ENCODE data around the gene MYMK. TPM values are rescaled to one million over a fixed set of nuclear protein-coding genes. Genes with fewer than 3 reads are reported as not detected.
A peak's percentile ranks its signal among the peaks of the same experiment; 100 is the strongest.

Gene MYMK
- total and polyA plus RNA-seq, 7 donors: not detected

DNA sequence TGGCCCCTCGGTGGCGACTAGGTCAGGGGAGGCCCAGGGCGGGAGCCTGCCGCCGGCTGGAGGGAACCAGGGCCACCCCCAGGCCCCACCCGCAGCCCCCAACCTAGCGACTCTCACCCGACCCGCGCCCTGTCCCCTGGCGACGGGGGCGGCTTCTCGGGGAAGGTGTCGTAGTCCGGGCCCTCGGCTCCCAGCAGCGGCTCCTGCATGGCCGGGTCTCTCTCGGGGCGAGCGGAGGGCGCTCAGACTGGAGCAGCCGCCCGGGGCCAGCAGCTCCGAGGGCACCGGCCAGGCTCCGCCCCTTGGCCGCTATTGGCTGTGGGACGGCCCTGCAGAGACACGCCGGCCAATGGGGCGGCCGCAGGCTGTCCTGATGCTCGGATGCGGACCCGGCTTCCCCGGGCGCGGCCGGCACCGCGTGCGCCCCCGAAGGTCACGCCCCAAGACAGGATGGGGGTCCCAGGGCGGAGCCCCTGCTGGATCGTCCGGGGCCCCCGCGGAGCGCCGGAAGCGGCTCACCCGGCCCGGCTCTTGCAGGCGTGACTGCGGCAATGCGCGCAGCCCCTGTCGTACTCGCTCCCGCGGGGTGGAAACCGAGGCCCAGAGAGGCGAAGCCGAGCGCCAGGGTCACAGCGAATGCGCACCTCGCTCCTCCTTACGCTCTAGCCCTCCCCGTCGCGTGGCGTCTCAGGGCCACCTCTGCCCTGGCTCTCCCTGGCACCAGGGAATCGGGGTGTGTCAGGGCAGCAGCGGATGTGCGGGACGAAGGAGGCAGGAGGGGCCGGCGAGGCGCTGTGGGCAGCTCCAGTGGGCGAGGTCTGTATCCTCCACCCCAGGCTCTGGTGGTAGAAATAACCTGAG, 45.7 kb downstream of the MYMK start, which contains the start of gene SLC2A6:
Gene SLC2A6 (minus strand): TSS at position 249 of the 861 bp plus-strand sequence. CDS start 40 bp downstream, at position 209.
- intact Hi-C loops (cut with DNase I): loop anchor here (2.0 to 5.0 kb wide), 2 partner anchors 18 to 62 kb away; partner anchors contain the start of gene REXO4
- peak within 1 kb of the TSS; percentile 26 to 64 (median 50) for H3K4me3 ChIP-seq
- H3K4me1 ChIP-seq: peaks cover 0 to 22% (median 17%) of the 10 kb centered on the region in 4 donors
- 1% methylated on average over 84 of the region's 84 CpGs for WGBS, 2 donors
- H3K27me3 ChIP-seq: no peaks in the 10 kb centered on the region
- DNase-seq: peak; percentile 92
- no peaks in the 10 kb centered on the region for H3K9me3 ChIP-seq
- no peaks in the 10 kb centered on the region for H3K36me3 ChIP-seq
- H3K27ac ChIP-seq: peak within 1 kb of the TSS; percentile 44 to 71 (median 52)
- TF ChIP-seq, protein P1, sequence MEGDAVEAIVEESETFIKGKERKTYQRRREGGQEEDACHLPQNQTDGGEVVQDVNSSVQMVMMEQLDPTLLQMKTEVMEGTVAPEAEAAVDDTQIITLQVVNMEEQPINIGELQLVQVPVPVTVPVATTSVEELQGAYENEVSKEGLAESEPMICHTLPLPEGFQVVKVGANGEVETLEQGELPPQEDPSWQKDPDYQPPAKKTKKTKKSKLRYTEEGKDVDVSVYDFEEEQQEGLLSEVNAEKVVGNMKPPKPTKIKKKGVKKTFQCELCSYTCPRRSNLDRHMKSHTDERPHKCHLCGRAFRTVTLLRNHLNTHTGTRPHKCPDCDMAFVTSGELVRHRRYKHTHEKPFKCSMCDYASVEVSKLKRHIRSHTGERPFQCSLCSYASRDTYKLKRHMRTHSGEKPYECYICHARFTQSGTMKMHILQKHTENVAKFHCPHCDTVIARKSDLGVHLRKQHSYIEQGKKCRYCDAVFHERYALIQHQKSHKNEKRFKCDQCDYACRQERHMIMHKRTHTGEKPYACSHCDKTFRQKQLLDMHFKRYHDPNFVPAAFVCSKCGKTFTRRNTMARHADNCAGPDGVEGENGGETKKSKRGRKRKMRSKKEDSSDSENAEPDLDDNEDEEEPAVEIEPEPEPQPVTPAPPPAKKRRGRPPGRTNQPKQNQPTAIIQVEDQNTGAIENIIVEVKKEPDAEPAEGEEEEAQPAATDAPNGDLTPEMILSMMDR (IDR thresholded peaks at IDR 0.05): no peak
- peak in 3 of 4 donors; percentile 24 to 42 (median 40) for TF ChIP-seq POLR2AphosphoS5 (IDR thresholded peaks at IDR 0.05)

GRCh38 chr9:133477992-133478850, 46.5 kb downstream of the MYMK start:
- no peak for TF ChIP-seq POLR2A (IDR thresholded peaks at IDR 0.05)
- no peak for TF ChIP-seq EP300 (IDR thresholded peaks at IDR 0.05)
- TF ChIP-seq, protein P1 (IDR thresholded peaks at IDR 0.05): no peak
- no peak for TF ChIP-seq POLR2AphosphoS5 (IDR thresholded peaks at IDR 0.05)
- Histone ChIP-seq H3K4me1 (peaks cover 0 to 22% (median 17%) of the 10 kb centered on the region in 4 donors), H3K4me3 (peak overlapping the region; percentile 26 to 64 (median 50)), H3K27ac (peak overlapping the region; percentile 44 to 71 (median 52)), H3K9me3 (no peaks in the 10 kb centered on the region), H3K36me3 (no peaks in the 10 kb centered on the region), H3K27me3 (no peaks in the 10 kb centered on the region)
- intact Hi-C loops (cut with DNase I): loop anchor here (2.0 to 5.0 kb wide), 2 partner anchors 17 to 61 kb away; partner anchors contain the start of gene REXO4
- WGBS, 2 donors: 26 to 34% methylated on average over 17 of the region's 17 CpGs
- DNase-seq: no peak

DNA sequence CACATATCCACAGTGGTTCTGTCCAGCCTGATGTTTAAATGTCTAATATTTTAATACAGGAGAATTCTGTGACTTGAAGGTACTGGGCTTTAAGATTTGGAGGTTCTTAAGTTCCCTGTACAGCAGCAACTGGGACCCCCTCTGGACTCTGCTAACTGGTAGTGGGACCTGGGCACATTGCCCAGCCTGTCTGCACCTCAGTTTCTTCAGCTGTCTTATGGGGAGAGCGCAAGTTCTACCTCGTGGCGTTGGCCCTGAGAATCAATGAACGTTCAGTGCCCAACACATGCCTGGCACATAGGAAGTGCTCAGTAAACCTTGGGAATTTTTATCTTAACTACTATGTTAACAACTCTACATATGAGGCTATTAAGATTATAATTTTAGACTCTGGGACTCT, 47.3 kb downstream of the MYMK start:
- Histone ChIP-seq H3K27ac (no peak overlapping the region), H3K4me1 (peaks cover 0 to 22% (median 17%) of the 10 kb centered on the region in 4 donors), H3K36me3 (no peaks in the 10 kb centered on the region), H3K27me3 (no peaks in the 10 kb centered on the region), H3K4me3 (no peak overlapping the region), H3K9me3 (no peaks in the 10 kb centered on the region)
- DNase-seq: no peak
- intact Hi-C loops (cut with DNase I): loop anchor here (5.0 kb wide), 1 partner anchor 60 kb away; the partner anchor contains the start of gene REXO4
- TF ChIP-seq, protein P1 (IDR thresholded peaks at IDR 0.05): no peak
- TF ChIP-seq POLR2A (IDR thresholded peaks at IDR 0.05) (no peak), EP300 (IDR thresholded peaks at IDR 0.05) (no peak), POLR2AphosphoS5 (IDR thresholded peaks at IDR 0.05) (no peak)
- WGBS, 2 donors: 63 to 87% methylated on average over 4 of the region's 4 CpGs

- no peak overlapping the region for H3K4me3 ChIP-seq
- 92 to 95% methylated on average over 21 of the region's 21 CpGs for WGBS, 2 donors
- intact Hi-C loops (cut with DNase I): loop anchor here (5.0 kb wide), 1 partner anchor 60 kb away; the partner anchor contains the start of gene REXO4
- H3K27me3 ChIP-seq: no peaks in the 10 kb centered on the region
- DNase-seq: no peak
- no peak overlapping the region for H3K27ac ChIP-seq
- TF ChIP-seq EP300 (IDR thresholded peaks at IDR 0.05) (no peak), POLR2AphosphoS5 (IDR thresholded peaks at IDR 0.05) (no peak), POLR2A (IDR thresholded peaks at IDR 0.05) (no peak)
- TF ChIP-seq, protein P1 (IDR thresholded peaks at IDR 0.05): no peak
- no peaks in the 10 kb centered on the region for H3K36me3 ChIP-seq
- H3K9me3 ChIP-seq: no peaks in the 10 kb centered on the region
- H3K4me1 ChIP-seq: peaks cover 0 to 22% (median 17%) of the 10 kb centered on the region in 4 donors
Observed at GRCh38 chr9:133476941-133477340, 47.8 kb downstream of the MYMK start.

All from sigmoid colon (tissue), 7 donors.